ENCODE results near the gene BCHE. TPM values are rescaled to one million over a fixed set of nuclear protein-coding genes. Genes with fewer than 3 reads are reported as not detected.

The BCHE gene
- total RNA-seq, 4 donors from 2014 or later, result 9.7 to 252 (median 33.4) TPM

GRCh38 chr3:165742351-165742750, 94.9 kb downstream of the BCHE start:
- H3K9me3 ChIP-seq, result no peaks in the 10 kb centered on the region
- H3K27me3 ChIP-seq, result no peaks in the 10 kb centered on the region
- TF ChIP-seq CTCF (IDR thresholded peaks at IDR 0.05) (no peak), POLR2A (IDR thresholded peaks at IDR 0.05) (no peak)
- H3K4me1 ChIP-seq, result no peaks in the 10 kb centered on the region
- H3K27ac ChIP-seq, result no peak overlapping the region
- DNase-seq, result no peak
- intact Hi-C loops (cut with DNase I; ENCODE audit: low total_unique reads), result no loop called here
- H3K4me3 ChIP-seq, result no peak overlapping the region
- no peaks in the 10 kb centered on the region for H3K36me3 ChIP-seq

- Histone ChIP-seq H3K4me1 (no peaks in the 10 kb centered on the region), H3K4me3 (no peak overlapping the region)
- TF ChIP-seq CTCF (IDR thresholded peaks at IDR 0.05) (no peak), POLR2A (IDR thresholded peaks at IDR 0.05) (no peak)
Observed at GRCh38 chr3:165729756-165730155, 107.5 kb downstream of the BCHE start.

GRCh38 chr3:165728924-165729323, 108.3 kb downstream of the BCHE start:
- DNase-seq, result no peak
- intact Hi-C loops (cut with DNase I; ENCODE audit: low total_unique reads), result no loop called here
- Histone ChIP-seq H3K27ac (no peak overlapping the region), H3K27me3 (no peaks in the 10 kb centered on the region), H3K4me1 (no peaks in the 10 kb centered on the region), H3K36me3 (peaks cover 0 to 2% of the 10 kb centered on the region in 2 donors), H3K4me3 (no peak overlapping the region), H3K9me3 (no peaks in the 10 kb centered on the region)
- TF ChIP-seq POLR2A (IDR thresholded peaks at IDR 0.05) (no peak), CTCF (IDR thresholded peaks at IDR 0.05) (no peak)

More at GRCh38 chr3:165729756-165730155, 107.5 kb downstream of the BCHE start:
- Histone ChIP-seq H3K27me3 (no peaks in the 10 kb centered on the region), H3K27ac (no peak overlapping the region), H3K36me3 (peaks cover 0 to 2% of the 10 kb centered on the region in 2 donors), H3K9me3 (no peaks in the 10 kb centered on the region)
- intact Hi-C loops (cut with DNase I; ENCODE audit: low total_unique reads), result no loop called here
- DNase-seq, result no peak

GRCh38 chr3:165725296-165725695, 111.9 kb downstream of the BCHE start:
- Histone ChIP-seq H3K27me3 (no peaks in the 10 kb centered on the region), H3K36me3 (no peaks in the 10 kb centered on the region), H3K4me1 (no peaks in the 10 kb centered on the region), H3K9me3 (no peaks in the 10 kb centered on the region), H3K27ac (no peak overlapping the region), H3K4me3 (no peak overlapping the region)
- DNase-seq, result no peak
- intact Hi-C loops (cut with DNase I; ENCODE audit: low total_unique reads), result no loop called here
- TF ChIP-seq CTCF (IDR thresholded peaks at IDR 0.05) (no peak), POLR2A (IDR thresholded peaks at IDR 0.05) (no peak)

Data from uterus (tissue), 4 donors.